ENCODE data around the gene ZNF792. TPM values are rescaled to one million over a fixed set of nuclear protein-coding genes. Genes with fewer than 3 reads are reported as not detected.
"Not testable (repeated sequence)": the region's sequence is repeated elsewhere in the genome, so short reads cannot be mapped to it uniquely, and the experiment has no call there.

Gene ZNF792
- total RNA-seq, 1 donor from 2014 or later, result 6.1 TPM

DNA sequence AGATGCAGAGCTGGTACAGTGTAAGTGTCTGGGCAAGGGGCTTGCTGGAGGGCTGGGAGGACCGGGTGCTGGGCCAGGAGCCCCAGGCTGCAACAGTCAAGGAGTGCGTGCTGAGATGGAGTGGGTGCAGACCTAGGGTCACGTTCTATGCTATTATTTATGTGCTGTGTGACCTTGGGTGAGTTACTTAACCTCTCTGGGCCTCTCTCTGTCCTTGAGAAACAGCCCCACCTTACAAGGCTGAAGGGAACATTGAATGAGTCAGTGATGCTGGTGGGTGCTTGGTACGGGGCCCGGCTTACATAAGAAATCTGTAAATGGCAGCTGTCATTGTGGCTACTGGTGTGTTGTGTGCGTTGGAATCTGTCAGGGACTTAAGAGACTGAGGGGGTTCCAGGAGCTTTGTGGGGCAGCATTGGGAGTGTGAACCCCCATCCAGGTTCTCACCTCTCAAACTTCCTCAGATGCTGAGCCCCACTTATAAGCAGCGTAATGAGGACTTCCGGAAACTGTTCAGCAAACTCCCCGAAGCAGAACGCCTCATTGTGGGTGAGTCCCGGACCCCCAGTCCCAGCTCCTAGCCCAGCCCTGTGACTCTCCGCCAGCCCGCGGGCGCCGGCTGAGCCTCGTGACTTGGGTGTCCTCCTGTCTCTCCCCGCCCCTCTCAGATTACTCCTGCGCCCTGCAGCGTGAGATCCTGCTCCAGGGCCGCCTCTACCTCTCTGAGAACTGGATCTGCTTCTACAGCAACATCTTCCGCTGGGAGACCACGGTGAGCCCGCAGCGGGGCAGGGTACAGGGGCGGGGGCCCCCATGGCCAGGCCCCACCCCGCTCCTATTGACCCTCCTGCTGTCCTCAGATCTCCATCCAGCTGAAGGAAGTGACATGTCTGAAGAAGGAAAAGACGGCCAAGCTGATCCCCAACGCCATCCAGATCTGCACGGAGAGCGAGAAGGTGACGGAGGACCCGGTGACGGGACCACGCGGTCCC is 45.7 kb upstream of the ZNF792 start:
- H3K4me3 ChIP-seq (ENCODE audit: low read depth, low read length), result no peak overlapping the region
- H3K36me3 ChIP-seq (ENCODE audit: control insufficient read depth, insufficient read depth, low read length), result peaks cover 3% of the 10 kb centered on the region
- H3K27me3 ChIP-seq (ENCODE audit: control insufficient read depth, insufficient read depth, low read length), result no peaks in the 10 kb centered on the region
- DNase-seq (ENCODE audit: low read depth), result no peak
- TF ChIP-seq, protein P1, sequence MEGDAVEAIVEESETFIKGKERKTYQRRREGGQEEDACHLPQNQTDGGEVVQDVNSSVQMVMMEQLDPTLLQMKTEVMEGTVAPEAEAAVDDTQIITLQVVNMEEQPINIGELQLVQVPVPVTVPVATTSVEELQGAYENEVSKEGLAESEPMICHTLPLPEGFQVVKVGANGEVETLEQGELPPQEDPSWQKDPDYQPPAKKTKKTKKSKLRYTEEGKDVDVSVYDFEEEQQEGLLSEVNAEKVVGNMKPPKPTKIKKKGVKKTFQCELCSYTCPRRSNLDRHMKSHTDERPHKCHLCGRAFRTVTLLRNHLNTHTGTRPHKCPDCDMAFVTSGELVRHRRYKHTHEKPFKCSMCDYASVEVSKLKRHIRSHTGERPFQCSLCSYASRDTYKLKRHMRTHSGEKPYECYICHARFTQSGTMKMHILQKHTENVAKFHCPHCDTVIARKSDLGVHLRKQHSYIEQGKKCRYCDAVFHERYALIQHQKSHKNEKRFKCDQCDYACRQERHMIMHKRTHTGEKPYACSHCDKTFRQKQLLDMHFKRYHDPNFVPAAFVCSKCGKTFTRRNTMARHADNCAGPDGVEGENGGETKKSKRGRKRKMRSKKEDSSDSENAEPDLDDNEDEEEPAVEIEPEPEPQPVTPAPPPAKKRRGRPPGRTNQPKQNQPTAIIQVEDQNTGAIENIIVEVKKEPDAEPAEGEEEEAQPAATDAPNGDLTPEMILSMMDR (IDR thresholded peaks at IDR 0.05; ENCODE audit: insufficient read depth, low read length, poor library complexity, severe bottlenecking), result no peak

DNA sequence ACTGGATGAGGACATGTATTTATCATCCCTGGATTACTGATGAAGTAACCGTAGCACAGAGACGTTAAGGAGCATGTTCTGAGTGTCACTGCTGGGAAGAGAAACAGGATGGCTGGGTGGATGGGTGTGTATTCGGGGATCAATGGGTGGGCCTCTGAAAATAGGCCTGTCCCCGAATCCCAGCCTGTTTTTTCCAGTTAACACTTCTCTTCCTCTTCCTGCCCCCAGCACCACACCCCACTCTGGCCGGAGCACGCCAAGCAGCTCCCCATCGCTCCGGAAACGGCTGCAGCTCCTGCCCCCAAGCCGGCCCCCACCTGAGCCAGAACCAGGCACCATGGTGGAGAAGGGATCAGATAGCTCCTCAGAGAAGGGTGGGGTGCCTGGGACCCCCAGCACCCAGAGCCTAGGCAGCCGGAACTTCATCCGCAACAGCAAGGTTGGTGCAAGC is 44.9 kb upstream of the ZNF792 start:
- Histone ChIP-seq H3K4me3 (ENCODE audit: low read depth, low read length) (no peak overlapping the region), H3K27me3 (ENCODE audit: control insufficient read depth, insufficient read depth, low read length) (no peaks in the 10 kb centered on the region), H3K36me3 (ENCODE audit: control insufficient read depth, insufficient read depth, low read length) (peaks cover 3% of the 10 kb centered on the region)
- TF ChIP-seq, protein P1 (IDR thresholded peaks at IDR 0.05; ENCODE audit: insufficient read depth, low read length, poor library complexity, severe bottlenecking), result no peak
- DNase-seq (ENCODE audit: low read depth), result no peak

DNA sequence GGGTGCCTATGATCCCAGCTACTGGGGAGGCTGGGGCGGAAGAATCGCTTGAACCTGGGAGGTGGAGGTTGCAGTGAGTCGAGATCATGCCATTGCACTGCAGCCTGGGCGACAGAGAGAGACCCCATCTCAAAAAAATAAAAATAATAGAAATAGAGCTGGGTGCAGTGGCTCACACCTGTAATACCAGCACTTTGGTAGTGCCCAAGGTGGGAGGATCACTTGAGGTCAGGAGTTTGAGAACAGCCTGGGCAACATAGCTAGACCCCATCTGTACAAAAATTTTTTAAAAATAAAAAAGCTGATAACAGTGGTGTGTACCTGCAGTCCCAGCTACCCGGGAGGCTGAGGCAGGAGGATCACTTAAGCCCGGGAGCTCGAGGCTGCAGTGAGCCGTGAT is 43.4 kb upstream of the ZNF792 start:
- H3K27me3 ChIP-seq (ENCODE audit: control insufficient read depth, insufficient read depth, low read length); DNase-seq (ENCODE audit: low read depth); H3K4me3 ChIP-seq (ENCODE audit: low read depth, low read length); H3K36me3 ChIP-seq (ENCODE audit: control insufficient read depth, insufficient read depth, low read length): not testable (repeated sequence)

DNA sequence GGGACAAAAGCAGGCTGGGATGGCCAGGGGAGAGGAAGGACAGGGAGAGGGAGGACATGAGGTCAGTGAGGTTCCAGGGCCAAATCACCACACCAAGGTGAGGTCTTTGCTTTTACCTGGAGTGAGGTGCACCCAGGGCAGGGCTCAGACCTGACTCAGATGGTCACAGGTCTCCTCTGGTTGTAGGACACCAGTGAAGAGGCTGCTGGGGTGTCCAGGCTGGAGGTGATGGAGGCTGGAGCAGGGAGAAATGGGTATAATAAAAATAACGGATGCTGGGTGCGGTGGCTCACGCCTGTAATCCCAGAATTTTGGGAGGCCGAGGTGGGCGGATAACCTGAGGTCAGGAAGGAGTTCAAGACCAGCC is 43.0 kb upstream of the ZNF792 start:
- TF ChIP-seq, protein P1 (IDR thresholded peaks at IDR 0.05; ENCODE audit: insufficient read depth, low read length, poor library complexity, severe bottlenecking), result no peak
- DNase-seq (ENCODE audit: low read depth), result no peak
- peaks cover 3% of the 10 kb centered on the region for H3K36me3 ChIP-seq (ENCODE audit: control insufficient read depth, insufficient read depth, low read length)
- H3K27me3 ChIP-seq (ENCODE audit: control insufficient read depth, insufficient read depth, low read length), result no peaks in the 10 kb centered on the region
- no peak overlapping the region for H3K4me3 ChIP-seq (ENCODE audit: low read depth, low read length)

DNA sequence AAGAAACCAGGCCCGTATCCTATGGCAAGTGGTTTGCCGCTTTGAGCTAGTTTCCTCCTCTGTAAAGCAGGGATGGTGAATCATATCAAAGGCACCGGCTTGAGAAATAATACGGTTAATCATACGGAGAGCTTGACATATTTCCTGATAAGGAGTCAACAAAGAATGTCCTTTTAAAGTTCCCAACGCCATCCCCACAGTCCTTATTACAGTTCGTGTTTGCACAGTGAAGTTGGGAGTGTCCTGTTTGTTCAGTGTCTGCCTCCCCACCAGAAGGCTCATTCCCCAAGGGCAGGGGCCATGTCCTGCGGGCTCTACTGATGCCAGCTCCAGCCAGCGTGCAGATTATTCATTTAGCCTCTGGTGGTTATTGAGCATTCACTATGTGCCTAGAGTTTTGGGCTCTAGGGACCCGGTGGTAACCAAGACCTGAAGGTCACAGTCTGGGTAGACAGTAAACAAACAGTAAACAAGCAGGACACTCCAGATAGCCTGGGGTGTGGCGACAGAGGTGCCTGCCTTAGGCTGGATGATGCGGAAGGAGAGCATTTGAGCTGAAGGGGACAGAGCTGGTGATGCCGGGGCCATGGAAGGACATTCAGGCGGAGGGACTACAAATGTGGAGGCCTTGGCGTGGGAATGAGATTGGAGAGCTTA is 42.4 kb upstream of the ZNF792 start:
- peaks cover 2% of the 10 kb centered on the region for H3K36me3 ChIP-seq (ENCODE audit: control insufficient read depth, insufficient read depth, low read length)
- no peak for DNase-seq (ENCODE audit: low read depth)
- TF ChIP-seq, protein P1 (IDR thresholded peaks at IDR 0.05; ENCODE audit: insufficient read depth, low read length, poor library complexity, severe bottlenecking), result no peak

DNA sequence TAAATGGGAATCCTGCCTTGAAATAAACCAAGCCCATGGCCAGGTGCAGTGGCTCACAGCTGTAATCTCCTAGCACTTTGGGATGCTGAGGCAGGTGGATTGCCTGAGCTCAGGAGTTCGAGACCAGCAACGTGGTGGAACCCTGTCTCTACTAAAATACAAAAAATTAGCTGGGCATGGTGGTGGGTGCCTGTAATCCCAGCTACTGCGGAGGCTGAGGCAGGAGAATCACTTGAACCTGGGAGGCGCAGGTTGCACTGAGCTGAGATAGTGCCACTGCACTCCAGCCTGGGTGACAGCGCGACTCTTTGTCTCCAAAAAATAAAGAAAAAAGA is 41.9 kb upstream of the ZNF792 start:
- not testable (repeated sequence) for H3K4me3 ChIP-seq (ENCODE audit: low read depth, low read length); H3K36me3 ChIP-seq (ENCODE audit: control insufficient read depth, insufficient read depth, low read length); DNase-seq (ENCODE audit: low read depth); H3K27me3 ChIP-seq (ENCODE audit: control insufficient read depth, insufficient read depth, low read length)

More for the DNA sequence above, 42.4 kb upstream of the ZNF792 start:
- H3K27me3 ChIP-seq (ENCODE audit: control insufficient read depth, insufficient read depth, low read length), result no peaks in the 10 kb centered on the region
- no peak overlapping the region for H3K4me3 ChIP-seq (ENCODE audit: low read depth, low read length)
